ENCODE results near the gene RELL1.

Gene RELL1

DNA sequence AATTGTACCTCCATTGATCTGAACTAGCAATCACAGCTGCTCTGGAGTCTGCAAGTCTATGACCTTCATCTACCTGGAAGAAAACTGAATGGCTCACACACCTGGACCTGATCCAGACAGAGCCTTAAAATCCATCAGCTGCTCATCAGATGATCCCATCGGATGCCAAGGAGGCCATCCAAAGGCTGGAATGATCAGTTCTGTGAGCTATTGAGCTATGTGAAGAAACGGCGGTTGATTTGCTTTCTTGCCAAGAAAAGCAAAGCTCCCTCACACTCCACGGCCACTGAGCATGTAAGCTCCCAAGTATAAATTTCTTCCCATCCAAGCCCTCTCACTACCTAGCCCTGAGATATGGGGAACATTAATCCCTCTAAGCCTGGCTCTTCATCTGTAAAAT lies 63.1 kb downstream of the RELL1 start:
- TF ChIP-seq, protein P1, sequence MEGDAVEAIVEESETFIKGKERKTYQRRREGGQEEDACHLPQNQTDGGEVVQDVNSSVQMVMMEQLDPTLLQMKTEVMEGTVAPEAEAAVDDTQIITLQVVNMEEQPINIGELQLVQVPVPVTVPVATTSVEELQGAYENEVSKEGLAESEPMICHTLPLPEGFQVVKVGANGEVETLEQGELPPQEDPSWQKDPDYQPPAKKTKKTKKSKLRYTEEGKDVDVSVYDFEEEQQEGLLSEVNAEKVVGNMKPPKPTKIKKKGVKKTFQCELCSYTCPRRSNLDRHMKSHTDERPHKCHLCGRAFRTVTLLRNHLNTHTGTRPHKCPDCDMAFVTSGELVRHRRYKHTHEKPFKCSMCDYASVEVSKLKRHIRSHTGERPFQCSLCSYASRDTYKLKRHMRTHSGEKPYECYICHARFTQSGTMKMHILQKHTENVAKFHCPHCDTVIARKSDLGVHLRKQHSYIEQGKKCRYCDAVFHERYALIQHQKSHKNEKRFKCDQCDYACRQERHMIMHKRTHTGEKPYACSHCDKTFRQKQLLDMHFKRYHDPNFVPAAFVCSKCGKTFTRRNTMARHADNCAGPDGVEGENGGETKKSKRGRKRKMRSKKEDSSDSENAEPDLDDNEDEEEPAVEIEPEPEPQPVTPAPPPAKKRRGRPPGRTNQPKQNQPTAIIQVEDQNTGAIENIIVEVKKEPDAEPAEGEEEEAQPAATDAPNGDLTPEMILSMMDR (conservative IDR thresholded peaks at IDR 0.05), result no peak
- no peak overlapping the region for H3K27ac ChIP-seq

DNA sequence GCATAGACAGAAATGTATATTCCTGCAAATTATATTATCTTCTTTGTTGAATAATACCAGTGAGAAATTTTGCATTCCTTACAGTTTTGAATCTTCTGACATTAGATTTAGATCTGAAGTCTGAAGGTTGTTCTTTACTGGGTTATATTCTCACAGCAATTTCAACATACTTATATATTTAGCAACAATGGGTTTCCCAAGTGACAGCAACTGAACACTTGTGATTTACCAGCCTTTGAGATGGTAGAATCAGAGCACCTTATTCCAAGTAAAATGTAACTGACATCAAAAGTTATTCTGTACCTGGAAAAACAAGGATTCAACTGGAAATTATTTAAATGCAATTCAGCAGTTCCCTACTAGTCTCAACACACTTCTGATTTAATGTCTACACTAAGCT lies 66.0 kb downstream of the RELL1 start:
- TF ChIP-seq, protein P1 (conservative IDR thresholded peaks at IDR 0.05), result no peak
- no peak overlapping the region for H3K27ac ChIP-seq

DNA sequence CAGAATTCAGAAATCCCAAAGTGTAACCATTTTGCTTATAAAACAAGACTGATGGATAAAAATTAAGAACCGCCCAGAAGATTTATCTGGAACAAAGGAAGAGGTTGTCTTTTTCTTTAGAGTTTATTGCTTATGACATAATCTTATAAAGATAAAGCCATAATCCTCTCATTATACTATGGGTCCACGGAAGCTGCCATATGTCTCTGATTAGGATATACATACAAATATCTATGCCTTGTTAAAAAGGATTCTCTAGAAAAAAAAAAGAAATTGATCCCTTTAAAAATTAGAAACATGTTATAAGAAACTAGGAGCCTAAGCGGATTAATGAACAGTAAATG lies 70.5 kb downstream of the RELL1 start:
- no peak overlapping the region for H3K27ac ChIP-seq
- TF ChIP-seq, protein P1 (conservative IDR thresholded peaks at IDR 0.05), result no peak

DNA sequence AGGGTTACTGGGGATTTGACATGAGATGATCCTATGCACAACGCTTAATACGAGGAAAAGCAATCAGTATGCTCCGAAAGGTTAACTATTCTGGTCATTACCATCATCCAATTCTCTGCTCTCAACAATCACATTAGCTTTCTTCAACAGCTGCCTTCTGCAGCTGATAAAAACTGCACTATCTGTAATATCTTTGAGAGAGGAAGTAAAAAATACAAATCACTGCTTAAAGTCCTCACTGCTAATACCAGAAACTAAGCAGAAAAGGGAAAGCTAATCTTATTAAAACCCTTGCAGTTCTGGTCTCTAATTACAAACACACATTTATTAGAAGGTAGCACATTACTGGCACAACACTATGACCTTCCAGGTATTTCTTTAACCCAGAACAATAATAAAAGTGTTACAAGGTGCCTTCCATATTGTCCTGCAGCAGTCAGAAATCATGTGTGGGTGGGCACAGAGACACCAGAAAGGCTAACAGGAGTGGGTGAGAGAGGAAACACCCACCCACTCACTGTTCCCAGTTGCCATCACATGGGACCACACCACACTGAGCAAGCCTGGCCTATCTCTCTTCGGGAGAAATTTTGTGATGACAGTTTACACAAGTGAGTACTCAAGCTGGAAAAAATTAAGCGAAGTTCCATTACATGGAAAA lies 71.0 kb downstream of the RELL1 start:
- H3K27ac ChIP-seq, result no peak overlapping the region
- TF ChIP-seq, protein P1 (conservative IDR thresholded peaks at IDR 0.05), result no peak

DNA sequence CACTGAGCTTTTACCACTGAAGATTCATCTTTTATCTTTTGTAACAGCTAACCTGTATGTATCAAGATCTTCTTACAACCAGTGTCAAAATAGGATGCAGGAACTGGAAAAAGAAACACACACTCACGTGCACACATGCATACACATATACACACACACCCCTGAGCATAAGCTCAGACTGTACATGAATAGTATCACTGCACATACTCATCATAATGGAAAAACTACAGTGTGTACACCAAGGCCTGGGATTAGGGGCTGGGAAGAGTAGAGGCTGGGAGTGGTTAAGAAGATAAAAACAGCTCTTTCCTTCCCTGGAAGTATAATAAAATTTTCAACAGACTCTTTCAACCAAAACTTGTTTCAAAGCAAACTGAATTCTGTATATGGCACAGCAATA lies 73.4 kb downstream of the RELL1 start:
- TF ChIP-seq, protein P1 (conservative IDR thresholded peaks at IDR 0.05), result no peak
- H3K27ac ChIP-seq, result no peak overlapping the region

- TF ChIP-seq, protein P1 (conservative IDR thresholded peaks at IDR 0.05), result no peak
Observed at GRCh38 chr4:37609626-37610025, 76.5 kb downstream of the RELL1 start.

DNA sequence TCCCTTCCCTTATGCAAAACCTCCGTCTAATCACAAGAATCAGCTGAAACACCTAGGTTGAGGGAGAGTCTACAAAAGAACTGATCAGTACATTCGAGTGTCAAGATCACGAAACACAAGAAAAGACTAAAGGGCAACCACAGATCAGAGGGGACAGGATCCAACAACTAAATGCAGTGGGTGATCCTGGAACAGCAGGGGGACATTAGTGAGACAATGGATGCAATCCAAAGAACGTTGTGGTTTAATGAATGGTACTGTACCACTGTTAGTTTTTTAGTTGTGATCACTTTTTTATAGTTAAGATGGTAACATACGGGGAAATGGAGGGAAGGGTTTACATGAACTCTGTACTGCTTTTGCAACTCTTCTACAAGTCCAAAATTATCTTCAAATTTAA lies 79.2 kb downstream of the RELL1 start:
- TF ChIP-seq, protein P1 (conservative IDR thresholded peaks at IDR 0.05), result no peak
- H3K27ac ChIP-seq, result no peak overlapping the region

More at GRCh38 chr4:37609626-37610025, 76.5 kb downstream of the RELL1 start:
- H3K27ac ChIP-seq, result no peak overlapping the region

Data from VCaP (cell line).